ENCODE measurements around the gene PIM2. TPM values are rescaled to one million over a fixed set of nuclear protein-coding genes. Genes with fewer than 3 reads are reported as not detected.

The PIM2 gene
- total and polyA plus RNA-seq, 9 of the 15 experiments (the other 6 are each of a cell fraction or from before 2014, with no cell fraction given), result 67.6 to 191 (median 108) TPM

DNA sequence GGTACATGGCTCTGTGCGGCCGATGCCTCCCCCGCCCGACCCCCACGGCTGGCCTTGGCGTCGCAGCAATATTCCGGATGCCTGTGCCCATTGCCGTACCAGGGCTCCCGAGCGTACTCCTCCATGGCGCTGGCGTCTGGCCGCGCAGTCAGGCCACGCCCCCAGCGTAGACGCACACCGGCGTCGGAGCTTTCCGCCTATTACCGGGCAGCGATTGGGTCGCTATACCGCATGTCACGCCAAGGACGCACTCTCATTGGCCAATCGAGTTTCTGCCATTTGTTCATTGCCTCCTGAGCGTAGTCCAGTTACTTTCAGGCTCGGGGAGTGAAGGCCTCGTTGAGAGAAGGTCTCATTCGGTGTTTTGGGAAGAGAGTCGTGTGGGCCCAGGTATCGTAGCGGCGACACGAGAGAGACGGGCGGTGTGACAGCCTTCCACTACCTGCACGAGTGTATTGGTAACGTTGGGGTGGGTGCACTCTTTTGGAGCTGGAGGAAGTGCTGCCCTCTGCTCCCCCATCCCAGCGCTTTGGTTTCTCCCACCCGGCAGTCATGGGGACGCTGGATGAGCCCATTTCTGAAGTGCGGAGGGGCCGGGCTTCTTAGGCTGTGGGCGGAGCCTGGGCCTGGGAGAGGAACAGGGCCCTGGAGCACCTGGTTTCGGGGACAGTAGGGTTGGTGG, 21.1 kb downstream of the PIM2 start, which contains the start of the genes PQBP1 and TIMM17B (continued):
- TF ChIP-seq, protein P1, sequence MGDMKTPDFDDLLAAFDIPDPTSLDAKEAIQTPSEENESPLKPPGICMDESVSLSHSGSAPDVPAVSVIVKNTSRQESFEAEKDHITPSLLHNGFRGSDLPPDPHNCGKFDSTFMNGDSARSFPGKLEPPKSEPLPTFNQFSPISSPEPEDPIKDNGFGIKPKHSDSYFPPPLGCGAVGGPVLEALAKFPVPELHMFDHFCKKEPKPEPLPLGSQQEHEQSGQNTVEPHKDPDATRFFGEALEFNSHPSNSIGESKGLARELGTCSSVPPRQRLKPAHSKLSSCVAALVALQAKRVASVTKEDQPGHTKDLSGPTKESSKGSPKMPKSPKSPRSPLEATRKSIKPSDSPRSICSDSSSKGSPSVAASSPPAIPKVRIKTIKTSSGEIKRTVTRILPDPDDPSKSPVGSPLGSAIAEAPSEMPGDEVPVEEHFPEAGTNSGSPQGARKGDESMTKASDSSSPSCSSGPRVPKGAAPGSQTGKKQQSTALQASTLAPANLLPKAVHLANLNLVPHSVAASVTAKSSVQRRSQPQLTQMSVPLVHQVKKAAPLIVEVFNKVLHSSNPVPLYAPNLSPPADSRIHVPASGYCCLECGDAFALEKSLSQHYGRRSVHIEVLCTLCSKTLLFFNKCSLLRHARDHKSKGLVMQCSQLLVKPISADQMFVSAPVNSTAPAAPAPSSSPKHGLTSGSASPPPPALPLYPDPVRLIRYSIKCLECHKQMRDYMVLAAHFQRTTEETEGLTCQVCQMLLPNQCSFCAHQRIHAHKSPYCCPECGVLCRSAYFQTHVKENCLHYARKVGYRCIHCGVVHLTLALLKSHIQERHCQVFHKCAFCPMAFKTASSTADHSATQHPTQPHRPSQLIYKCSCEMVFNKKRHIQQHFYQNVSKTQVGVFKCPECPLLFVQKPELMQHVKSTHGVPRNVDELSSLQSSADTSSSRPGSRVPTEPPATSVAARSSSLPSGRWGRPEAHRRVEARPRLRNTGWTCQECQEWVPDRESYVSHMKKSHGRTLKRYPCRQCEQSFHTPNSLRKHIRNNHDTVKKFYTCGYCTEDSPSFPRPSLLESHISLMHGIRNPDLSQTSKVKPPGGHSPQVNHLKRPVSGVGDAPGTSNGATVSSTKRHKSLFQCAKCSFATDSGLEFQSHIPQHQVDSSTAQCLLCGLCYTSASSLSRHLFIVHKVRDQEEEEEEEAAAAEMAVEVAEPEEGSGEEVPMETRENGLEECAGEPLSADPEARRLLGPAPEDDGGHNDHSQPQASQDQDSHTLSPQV (IDR thresholded peaks at IDR 0.05), result no peak
- peak; percentile 17; the same call in 1 of the 2 replicates for TF ChIP-seq MAFF (IDR thresholded peaks at IDR 0.05; ENCODE audit: low read length)
- TF ChIP-seq IRF2 (CRISPR knock-in tag; IDR thresholded peaks at IDR 0.05), result no peak
- peak; percentile 29 for TF ChIP-seq BRD9 (IDR thresholded peaks at IDR 0.05; ENCODE audit: low read depth, partially characterized antibody)
- no peak for TF ChIP-seq HNRNPUL1 (IDR thresholded peaks at IDR 0.05; ENCODE audit: low read length)
- no peak for TF ChIP-seq PHB2 (IDR thresholded peaks at IDR 0.05; ENCODE audit: low read depth)
- 0 out of 4 replicates have a peak, but pooled peaks of 1 of the 2 experiments have one; percentile 26 for TF ChIP-seq SIN3A (IDR thresholded peaks at IDR 0.05; ENCODE audit: borderline replicate concordance in 2 of 2, control insufficient read depth in 1 of 2, low read depth in 2 of 2, low read length in 2 of 2)
- TF ChIP-seq FOS (IDR thresholded peaks at IDR 0.05; ENCODE audit: extremely low read depth, insufficient read length), result peak; percentile 83
- no peak for TF ChIP-seq MCM7 (IDR thresholded peaks at IDR 0.05)
- peak; percentile 96 for TF ChIP-seq SUPT5H (IDR thresholded peaks at IDR 0.05)
- TF ChIP-seq RAD21 (CRISPR knock-in tag; conservative IDR thresholded peaks at IDR 0.05 in 1 of 2, IDR thresholded peaks at IDR 0.05 in 1 of 2), result no peak
- TF ChIP-seq KDM5B (IDR thresholded peaks at IDR 0.05; ENCODE audit: insufficient replicate concordance, low read depth, low read length), result peak; percentile 93
- TF ChIP-seq, protein P2, sequence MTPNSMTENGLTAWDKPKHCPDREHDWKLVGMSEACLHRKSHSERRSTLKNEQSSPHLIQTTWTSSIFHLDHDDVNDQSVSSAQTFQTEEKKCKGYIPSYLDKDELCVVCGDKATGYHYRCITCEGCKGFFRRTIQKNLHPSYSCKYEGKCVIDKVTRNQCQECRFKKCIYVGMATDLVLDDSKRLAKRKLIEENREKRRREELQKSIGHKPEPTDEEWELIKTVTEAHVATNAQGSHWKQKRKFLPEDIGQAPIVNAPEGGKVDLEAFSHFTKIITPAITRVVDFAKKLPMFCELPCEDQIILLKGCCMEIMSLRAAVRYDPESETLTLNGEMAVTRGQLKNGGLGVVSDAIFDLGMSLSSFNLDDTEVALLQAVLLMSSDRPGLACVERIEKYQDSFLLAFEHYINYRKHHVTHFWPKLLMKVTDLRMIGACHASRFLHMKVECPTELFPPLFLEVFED (CRISPR knock-in tag; conservative IDR thresholded peaks at IDR 0.05), result peak; percentile 66; the same call in 1 of the 2 replicates
- TF ChIP-seq TEAD2 (tag; IDR thresholded peaks at IDR 0.05), result no peak
- TF ChIP-seq, protein P3, sequence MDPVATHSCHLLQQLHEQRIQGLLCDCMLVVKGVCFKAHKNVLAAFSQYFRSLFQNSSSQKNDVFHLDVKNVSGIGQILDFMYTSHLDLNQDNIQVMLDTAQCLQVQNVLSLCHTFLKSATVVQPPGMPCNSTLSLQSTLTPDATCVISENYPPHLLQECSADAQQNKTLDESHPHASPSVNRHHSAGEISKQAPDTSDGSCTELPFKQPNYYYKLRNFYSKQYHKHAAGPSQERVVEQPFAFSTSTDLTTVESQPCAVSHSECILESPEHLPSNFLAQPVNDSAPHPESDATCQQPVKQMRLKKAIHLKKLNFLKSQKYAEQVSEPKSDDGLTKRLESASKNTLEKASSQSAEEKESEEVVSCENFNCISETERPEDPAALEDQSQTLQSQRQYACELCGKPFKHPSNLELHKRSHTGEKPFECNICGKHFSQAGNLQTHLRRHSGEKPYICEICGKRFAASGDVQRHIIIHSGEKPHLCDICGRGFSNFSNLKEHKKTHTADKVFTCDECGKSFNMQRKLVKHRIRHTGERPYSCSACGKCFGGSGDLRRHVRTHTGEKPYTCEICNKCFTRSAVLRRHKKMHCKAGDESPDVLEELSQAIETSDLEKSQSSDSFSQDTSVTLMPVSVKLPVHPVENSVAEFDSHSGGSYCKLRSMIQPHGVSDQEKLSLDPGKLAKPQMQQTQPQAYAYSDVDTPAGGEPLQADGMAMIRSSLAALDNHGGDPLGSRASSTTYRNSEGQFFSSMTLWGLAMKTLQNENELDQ (CRISPR knock-in tag; IDR thresholded peaks at IDR 0.05; ENCODE audit: borderline replicate concordance), result no peak
- no peak for TF ChIP-seq PHTF2 (CRISPR knock-in tag; IDR thresholded peaks at IDR 0.05)
- peak in 1 of 2 experiments; percentile 18; a peak in 1 of 4 replicates for TF ChIP-seq SIX5 (IDR thresholded peaks at IDR 0.05; ENCODE audit: borderline replicate concordance in 1 of 2, insufficient read depth in 1 of 2, low read depth in 1 of 2, low read length in 2 of 2)
- peak; percentile 90 for TF ChIP-seq ZFX (CRISPR knock-in tag; IDR thresholded peaks at IDR 0.05)
- peak; percentile 55; the same call in 1 of the 2 replicates for TF ChIP-seq CEBPG (CRISPR knock-in tag; IDR thresholded peaks at IDR 0.05)
- TF ChIP-seq CEBPG (tag; conservative IDR thresholded peaks at IDR 0.05 in 1 of 2, IDR thresholded peaks at IDR 0.05 in 1 of 2), result peak in 1 of 2 experiments; percentile 57; a peak in 1 of 4 replicates

Data from K562 (cell line).